Gastroesophageal sphincter (tissue), 3 donors: ENCODE measurements around the gene TMEM201.
A peak's percentile ranks its signal among the peaks of the same experiment; 100 is the strongest.

Source experiments
- CTCF ChIP-seq, 4 experiments: fragments of 200-600 bp in 2 of 4; fragments of 450-650 bp in 2 of 4; sonication (generic) in 1 of 4; IDR thresholded peaks; one replicate each; pipeline ENCODE4 v1.5.1; 2017 to 2019; ENCODE audit warnings: antibody characterized with exemption in 4 of 4, mild to moderate bottlenecking in 2 of 4, moderate library complexity in 2 of 4
- EP300 ChIP-seq: sonication (generic); formaldehyde crosslinking; IDR thresholded peaks from one replicate; pipeline ENCODE4 v1.6.1; 2017; ENCODE audit warnings: antibody characterized with exemption, mild to moderate bottlenecking
- POLR2A ChIP-seq, 2 donors: fragments of 450-650 bp; IDR thresholded peaks; one replicate each; pipeline ENCODE4 v1.6.1; 2017; ENCODE audit warnings: antibody characterized with exemption in 2 of 2, mild to moderate bottlenecking in 2 of 2, moderate library complexity in 1 of 2
- POLR2AphosphoS5 ChIP-seq: sonication (generic); formaldehyde crosslinking; IDR thresholded peaks from one replicate; pipeline ENCODE4 v1.6.1; 2017; ENCODE audit warnings: antibody characterized with exemption

GRCh38 chr1:9573723-9574122, 15.0 kb upstream of the TMEM201 start:
- TF ChIP-seq POLR2A (IDR thresholded peaks at IDR 0.05): no peak
- TF ChIP-seq CTCF (IDR thresholded peaks at IDR 0.05): peak in 3 of 4 experiments; percentile 29 to 48 (median 37)
- TF ChIP-seq EP300: no peak
- no peak for TF ChIP-seq POLR2AphosphoS5
